ENCODE measurements around the gene PARP3.
"Not testable (repeated sequence)": the region's sequence is repeated elsewhere in the genome, so short reads cannot be mapped to it uniquely, and the experiment has no call there.

Gene PARP3

GRCh38 chr3:51921081-51921578 lies 21.0 kb upstream of the PARP3 start:
- no peaks in the 10 kb centered on the region for H3K4me1 ChIP-seq (ENCODE audit: insufficient read depth, poor library complexity, severe bottlenecking)
- no peak overlapping the region for H3K27ac ChIP-seq (ENCODE audit: poor library complexity, severe bottlenecking)
- DNase-seq (ENCODE audit: low spot score) (no peak), ATAC-seq (ENCODE audit: low read depth) (no peak)
- no peaks in the 10 kb centered on the region for H3K36me3 ChIP-seq (ENCODE audit: low read depth)
- no peaks in the 10 kb centered on the region for H3K9me3 ChIP-seq (ENCODE audit: severe bottlenecking)
- no peak for TF ChIP-seq CTCF (IDR thresholded peaks at IDR 0.05; ENCODE audit: poor library complexity, severe bottlenecking)
- H3K27me3 ChIP-seq (ENCODE audit: insufficient read depth, poor library complexity, severe bottlenecking), result no peaks in the 10 kb centered on the region
- no peak overlapping the region for H3K4me3 ChIP-seq (ENCODE audit: severe bottlenecking)

- Histone ChIP-seq H3K4me3 (ENCODE audit: severe bottlenecking) (no peak overlapping the region), H3K27me3 (ENCODE audit: insufficient read depth, poor library complexity, severe bottlenecking) (no peaks in the 10 kb centered on the region), H3K4me1 (ENCODE audit: insufficient read depth, poor library complexity, severe bottlenecking) (no peaks in the 10 kb centered on the region), H3K36me3 (ENCODE audit: low read depth) (no peaks in the 10 kb centered on the region), H3K27ac (ENCODE audit: poor library complexity, severe bottlenecking) (no peak overlapping the region), H3K9me3 (ENCODE audit: severe bottlenecking) (no peaks in the 10 kb centered on the region)
- TF ChIP-seq CTCF (IDR thresholded peaks at IDR 0.05; ENCODE audit: poor library complexity, severe bottlenecking), result no peak
- ATAC-seq (ENCODE audit: low read depth) (no peak), DNase-seq (ENCODE audit: low spot score) (no peak)
Measured at GRCh38 chr3:51927061-51927977, 14.8 kb upstream of the PARP3 start.

- no peaks in the 10 kb centered on the region for H3K4me1 ChIP-seq (ENCODE audit: insufficient read depth, poor library complexity, severe bottlenecking)
- H3K27ac ChIP-seq (ENCODE audit: poor library complexity, severe bottlenecking), result no peak overlapping the region
- no peaks in the 10 kb centered on the region for H3K36me3 ChIP-seq (ENCODE audit: low read depth)
- no peak for TF ChIP-seq CTCF (IDR thresholded peaks at IDR 0.05; ENCODE audit: poor library complexity, severe bottlenecking)
- H3K27me3 ChIP-seq (ENCODE audit: insufficient read depth, poor library complexity, severe bottlenecking), result no peaks in the 10 kb centered on the region
- no peak overlapping the region for H3K4me3 ChIP-seq (ENCODE audit: severe bottlenecking)
- DNase-seq (ENCODE audit: low spot score) (no peak), ATAC-seq (ENCODE audit: low read depth) (no peak)
- no peaks in the 10 kb centered on the region for H3K9me3 ChIP-seq (ENCODE audit: severe bottlenecking)
Measured at GRCh38 chr3:51928438-51928837, 13.7 kb upstream of the PARP3 start.

GRCh38 chr3:51928981-51929380 lies 13.2 kb upstream of the PARP3 start:
- not testable (repeated sequence) for H3K36me3 ChIP-seq (ENCODE audit: low read depth); DNase-seq (ENCODE audit: low spot score); ATAC-seq (ENCODE audit: low read depth); H3K4me3 ChIP-seq (ENCODE audit: severe bottlenecking); H3K27ac ChIP-seq (ENCODE audit: poor library complexity, severe bottlenecking); H3K27me3 ChIP-seq (ENCODE audit: insufficient read depth, poor library complexity, severe bottlenecking); H3K9me3 ChIP-seq (ENCODE audit: severe bottlenecking); H3K4me1 ChIP-seq (ENCODE audit: insufficient read depth, poor library complexity, severe bottlenecking)

GRCh38 chr3:51929420-51930003 lies 12.7 kb upstream of the PARP3 start:
- ATAC-seq (ENCODE audit: low read depth) (peak; percentile 43; the same call in 1 of the 3 replicates), DNase-seq (ENCODE audit: low spot score) (no peak)
- no peaks in the 10 kb centered on the region for H3K9me3 ChIP-seq (ENCODE audit: severe bottlenecking)
- H3K4me1 ChIP-seq (ENCODE audit: insufficient read depth, poor library complexity, severe bottlenecking), result no peaks in the 10 kb centered on the region
- TF ChIP-seq CTCF (IDR thresholded peaks at IDR 0.05; ENCODE audit: poor library complexity, severe bottlenecking), result no peak
- no peaks in the 10 kb centered on the region for H3K27me3 ChIP-seq (ENCODE audit: insufficient read depth, poor library complexity, severe bottlenecking)
- peaks cover 3% of the 10 kb centered on the region for H3K36me3 ChIP-seq (ENCODE audit: low read depth)
- no peak overlapping the region for H3K4me3 ChIP-seq (ENCODE audit: severe bottlenecking)
- H3K27ac ChIP-seq (ENCODE audit: poor library complexity, severe bottlenecking), result no peak overlapping the region

Data from RWPE2 (cell line).